Measurements from ENCODE around the gene KLHL28.

KLHL28 gene

DNA sequence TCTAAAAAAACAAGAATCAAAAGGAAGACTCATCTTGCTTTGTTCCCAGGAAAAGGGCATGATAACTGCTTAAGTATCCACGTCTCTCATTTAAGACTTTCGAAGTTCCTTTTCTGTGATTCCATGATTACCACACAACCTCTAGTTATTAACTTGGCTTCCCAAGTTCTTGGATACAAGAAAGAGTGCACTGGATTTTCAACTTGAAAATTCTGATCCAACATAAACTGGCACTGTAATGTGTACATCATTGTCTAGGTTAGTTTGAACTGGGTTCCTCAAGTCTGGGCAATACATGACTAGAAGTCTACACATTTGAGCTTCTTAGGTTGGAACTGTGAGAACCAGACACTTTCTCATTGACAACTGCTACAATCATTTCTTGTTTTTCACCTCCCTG is 1.6 kb downstream of the KLHL28 start:
- DNase-seq (ENCODE audit: low spot score) = no peak

- DNase-seq (ENCODE audit: low spot score) = no peak
Measured at GRCh38 chr14:44959538-44959937, 2.2 kb downstream of the KLHL28 start.

DNA sequence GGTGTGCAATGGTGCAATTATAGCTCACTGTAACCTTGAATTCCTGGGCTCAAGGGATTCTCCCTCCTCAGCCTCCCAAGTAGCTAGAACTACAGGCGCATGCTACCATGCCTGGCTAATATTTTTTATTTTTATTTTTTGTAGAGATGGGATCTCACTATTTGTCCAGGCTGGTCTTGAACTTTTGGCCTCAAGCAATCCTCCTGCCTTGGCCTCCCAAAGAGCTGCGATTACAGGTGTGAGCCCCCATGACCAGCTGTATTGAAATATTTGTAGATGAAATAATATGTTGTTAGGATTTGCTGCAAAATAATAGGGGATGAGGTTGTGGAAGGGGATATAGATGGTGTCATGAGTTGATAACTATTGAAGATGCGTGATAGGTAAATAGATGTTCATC is 4.9 kb downstream of the KLHL28 start:
- no peak for DNase-seq (ENCODE audit: low spot score)

DNA sequence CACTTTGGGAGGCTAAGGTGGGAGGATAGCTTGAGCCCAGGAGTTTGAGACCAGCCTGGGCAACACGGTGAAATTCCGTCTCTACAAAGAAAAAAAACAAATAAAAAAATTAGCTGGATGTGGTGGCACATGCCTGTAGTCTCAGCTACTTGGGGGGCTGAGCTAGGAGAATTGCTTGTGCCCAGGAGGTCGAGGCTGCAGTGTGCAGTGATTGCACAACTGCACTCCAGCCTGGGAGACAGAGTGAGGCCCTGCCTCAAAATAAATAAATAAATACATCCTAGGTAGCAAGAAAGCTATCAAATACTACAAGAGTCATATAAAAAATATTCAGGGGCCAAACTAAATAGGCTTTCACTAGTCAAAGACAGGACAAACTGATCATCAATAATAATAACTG is 6.2 kb downstream of the KLHL28 start:
- no peak for DNase-seq (ENCODE audit: low spot score)

GRCh38 chr14:44954750-44955149 is 7.0 kb downstream of the KLHL28 start:
- no peak for DNase-seq (ENCODE audit: low spot score)

DNA sequence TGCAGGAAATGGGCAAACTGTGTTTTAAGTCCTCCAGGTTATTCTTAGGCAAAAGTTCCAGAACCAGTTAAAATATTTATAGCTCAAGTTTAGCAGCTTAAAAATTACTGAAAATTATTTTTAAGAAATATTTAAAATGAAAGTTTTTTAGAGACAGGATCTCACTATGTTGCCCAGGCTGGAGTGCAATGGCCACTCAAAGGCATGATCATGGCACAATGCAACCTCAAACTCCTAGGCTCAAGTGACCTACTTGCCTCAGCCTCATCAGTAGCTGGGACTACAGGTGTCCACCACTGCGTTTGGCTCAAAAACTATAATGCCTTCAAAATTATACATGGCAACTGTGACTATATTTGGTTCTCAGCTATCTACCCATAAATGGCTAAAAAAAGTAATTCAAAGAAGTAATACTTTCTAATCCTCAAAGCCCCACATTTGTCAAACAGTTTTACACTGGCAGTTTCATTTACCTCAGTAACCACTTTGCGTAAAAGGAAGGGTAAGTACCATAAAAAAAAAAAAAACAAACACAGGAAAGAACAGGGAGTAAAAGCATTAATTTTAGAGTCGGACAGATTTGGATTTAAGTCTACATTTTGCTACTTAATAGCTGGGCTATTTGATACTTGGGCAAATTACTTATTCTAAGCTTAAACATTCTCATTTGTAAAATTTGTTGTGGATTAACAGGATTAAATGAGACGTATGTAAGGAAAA is 9.2 kb downstream of the KLHL28 start:
- DNase-seq (ENCODE audit: low spot score) = no peak

DNA sequence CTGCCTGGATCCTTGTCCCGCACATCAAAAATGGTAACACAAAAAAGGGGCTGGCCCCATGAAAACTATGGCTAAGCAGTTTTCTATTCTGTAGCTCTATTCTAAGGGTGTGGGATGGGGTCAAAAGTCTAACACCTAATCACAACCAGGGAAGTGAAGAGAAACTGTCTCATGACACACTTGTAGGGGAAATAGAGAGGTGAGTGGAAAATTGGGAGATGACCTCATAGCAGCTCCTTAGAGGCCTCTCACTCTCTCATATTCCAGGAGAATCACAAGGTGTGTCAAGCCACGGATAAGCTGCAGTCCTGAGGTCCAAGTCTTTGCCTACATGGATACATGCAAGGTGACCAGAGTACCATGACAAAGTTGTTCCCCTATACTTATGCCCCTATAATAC is 10.7 kb downstream of the KLHL28 start:
- DNase-seq (ENCODE audit: low spot score) = no peak

GRCh38 chr14:44945264-44945663 is 16.5 kb downstream of the KLHL28 start:
- no peak for DNase-seq (ENCODE audit: low spot score)

DNA sequence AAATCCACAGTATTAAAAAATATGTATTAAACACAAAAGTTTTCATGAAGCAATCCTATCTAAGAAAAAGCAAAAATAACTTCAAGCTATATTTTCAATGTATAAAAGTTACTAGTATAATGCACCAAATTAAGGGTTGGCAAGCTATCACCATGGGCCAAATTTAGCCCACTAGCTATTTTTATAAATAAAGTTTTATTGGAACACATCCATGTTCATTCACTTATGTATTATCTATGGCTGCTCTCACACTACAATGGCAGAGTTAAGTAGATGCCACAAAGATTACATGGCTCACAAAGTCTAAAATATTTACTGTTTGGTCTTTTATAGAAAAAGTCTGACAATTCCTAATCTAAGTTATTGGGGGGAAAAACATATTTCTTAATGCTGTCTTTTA is 17.6 kb downstream of the KLHL28 start:
- no peak for DNase-seq (ENCODE audit: low spot score)

DNA sequence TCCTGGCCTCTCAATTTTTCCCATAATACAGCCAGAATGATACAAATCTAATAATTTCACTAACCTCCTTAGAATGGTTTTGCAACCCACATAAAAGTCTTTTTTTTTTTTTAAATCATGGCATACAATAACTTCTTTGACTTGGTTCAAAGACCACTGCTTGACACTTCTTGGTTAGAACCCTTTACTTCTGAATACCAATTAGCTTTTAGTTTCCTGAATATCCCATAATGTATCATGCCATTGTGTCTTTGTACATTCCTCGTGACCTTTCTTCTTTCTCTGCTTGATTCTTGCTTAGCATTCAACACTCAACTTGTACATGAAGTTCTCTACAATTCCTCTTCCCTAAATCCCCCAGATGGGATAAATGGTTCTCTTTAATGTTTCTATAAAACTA is 19.3 kb downstream of the KLHL28 start:
- no peak for DNase-seq (ENCODE audit: low spot score)

GRCh38 chr14:44941591-44941990 is 20.2 kb downstream of the KLHL28 start:
- DNase-seq (ENCODE audit: low spot score) = no peak

DNA sequence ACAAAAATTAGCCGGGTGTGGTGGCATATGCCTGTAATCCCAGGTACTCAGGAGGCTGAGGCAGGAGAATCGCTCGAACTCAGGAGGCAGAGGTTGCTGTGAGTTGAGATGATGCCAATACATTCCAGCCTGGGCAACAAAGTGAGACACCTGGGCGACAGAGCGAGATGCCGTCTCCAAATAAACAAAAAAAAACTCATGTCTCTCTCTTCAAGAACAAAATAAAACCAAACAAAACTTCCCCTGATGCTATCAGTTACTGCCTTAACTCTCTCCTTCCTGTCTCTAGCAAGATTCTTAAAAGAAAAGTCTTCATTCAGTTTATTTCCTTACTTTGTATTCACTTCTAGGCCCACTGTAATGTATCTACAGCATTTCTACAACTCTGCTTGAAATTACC is 20.8 kb downstream of the KLHL28 start:
- no peak for DNase-seq (ENCODE audit: low spot score)

DNA sequence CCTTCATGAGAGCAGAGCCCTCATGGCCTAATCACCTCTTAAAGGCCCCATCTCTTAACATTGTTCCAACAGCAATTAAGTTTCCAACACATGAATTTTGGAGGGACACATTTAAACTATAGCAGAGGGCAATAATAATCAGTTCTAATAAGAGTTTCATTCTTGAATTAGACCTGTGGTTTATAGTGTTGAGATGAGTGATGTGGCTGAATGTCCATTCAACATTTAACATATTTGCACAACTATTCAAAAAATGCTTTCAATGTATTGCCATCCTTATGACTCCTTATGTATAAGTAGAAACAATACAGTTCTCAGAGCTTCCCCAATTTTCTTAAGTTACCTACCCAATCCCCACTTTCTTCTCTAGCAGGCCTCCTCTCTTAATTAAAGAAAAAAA is 21.5 kb downstream of the KLHL28 start:
- no peak for DNase-seq (ENCODE audit: low spot score)

DNA sequence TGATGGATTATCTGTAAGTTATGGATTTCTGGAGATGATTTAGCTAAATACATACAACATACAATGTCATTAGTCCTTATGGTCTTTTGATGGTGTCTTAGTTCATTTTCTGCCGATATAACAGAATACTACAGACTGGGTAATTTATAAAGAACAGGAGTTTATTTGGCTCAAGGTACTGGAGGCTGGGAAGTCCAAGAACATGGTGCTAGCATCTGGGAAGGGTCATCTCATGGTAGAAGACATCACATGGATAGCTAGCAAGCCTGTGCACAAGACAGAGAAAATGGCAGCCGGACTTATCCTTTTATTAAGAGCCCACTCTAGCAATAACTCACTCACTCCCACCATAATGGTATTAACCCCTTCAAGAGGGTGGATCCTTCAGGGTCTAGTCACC is 24.2 kb downstream of the KLHL28 start:
- DNase-seq (ENCODE audit: low spot score) = no peak

GRCh38 chr14:44935155-44935554 is 26.6 kb downstream of the KLHL28 start:
- no peak for DNase-seq (ENCODE audit: low spot score)

GRCh38 chr14:44928793-44929192 is 33.0 kb downstream of the KLHL28 start:
- DNase-seq (ENCODE audit: low spot score) = no peak

DNA sequence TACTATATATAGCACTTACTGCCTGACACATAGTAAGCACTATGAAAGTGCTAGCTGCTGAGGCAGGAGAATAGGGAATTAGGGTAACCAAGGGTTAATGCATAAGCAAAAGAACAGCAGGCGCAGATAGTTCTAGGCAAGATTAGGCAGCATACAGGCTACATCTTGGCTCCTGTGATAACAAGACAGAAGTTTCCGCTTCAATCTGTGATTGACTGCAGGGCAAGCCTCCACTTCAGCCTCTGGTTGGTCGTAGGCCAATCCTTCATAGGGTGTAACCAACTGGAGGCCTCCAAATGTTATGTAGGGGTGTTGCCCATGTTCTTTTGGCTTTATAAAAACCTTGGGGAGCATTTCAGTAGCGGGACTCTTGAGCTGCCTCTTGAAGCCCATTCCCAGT is 46.9 kb downstream of the KLHL28 start:
- no peak for DNase-seq (ENCODE audit: low spot score)

GRCh38 chr14:44912041-44912869 is 49.5 kb downstream of the KLHL28 start:
- no peak for DNase-seq (ENCODE audit: low spot score)

DNA sequence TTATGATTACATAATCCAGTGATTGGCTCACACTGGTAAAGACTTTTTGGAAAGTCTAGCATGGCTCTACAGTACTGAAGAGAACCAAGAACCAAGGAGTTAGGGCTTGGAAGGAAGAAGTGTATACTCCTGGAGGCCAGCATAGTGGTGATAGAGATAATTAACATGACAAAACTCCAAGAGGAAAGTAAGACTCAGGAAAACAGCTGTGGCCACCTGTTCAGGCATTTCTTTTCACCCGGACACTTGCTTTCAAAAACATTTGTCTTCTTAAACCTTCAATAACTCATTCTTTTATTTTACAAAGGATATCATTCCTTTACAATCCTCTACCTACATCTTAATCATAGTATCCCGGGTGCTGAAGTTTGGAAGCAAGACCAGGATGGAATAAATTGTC is 50.9 kb downstream of the KLHL28 start:
- no peak for DNase-seq (ENCODE audit: low spot score)

DNA sequence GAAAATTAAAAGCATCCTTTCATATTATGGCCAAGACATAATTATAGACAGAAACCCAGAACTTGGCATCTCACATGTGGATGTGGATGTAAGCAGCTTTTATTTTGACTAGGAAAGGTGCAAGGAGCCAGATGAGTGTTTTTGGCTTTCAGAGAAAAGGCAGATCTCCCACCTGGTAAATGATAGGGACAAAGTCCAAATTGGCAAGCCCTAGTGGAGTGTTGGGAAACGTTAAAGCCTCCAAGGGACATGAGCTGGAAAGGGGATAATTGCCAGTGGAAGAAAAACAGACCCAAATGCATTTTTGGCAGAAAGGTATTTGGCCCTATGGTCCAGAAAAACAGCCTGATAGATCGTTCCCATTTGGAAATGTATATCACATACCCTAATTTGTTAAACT is 60.1 kb downstream of the KLHL28 start:
- DNase-seq (ENCODE audit: low spot score) = no peak

DNA sequence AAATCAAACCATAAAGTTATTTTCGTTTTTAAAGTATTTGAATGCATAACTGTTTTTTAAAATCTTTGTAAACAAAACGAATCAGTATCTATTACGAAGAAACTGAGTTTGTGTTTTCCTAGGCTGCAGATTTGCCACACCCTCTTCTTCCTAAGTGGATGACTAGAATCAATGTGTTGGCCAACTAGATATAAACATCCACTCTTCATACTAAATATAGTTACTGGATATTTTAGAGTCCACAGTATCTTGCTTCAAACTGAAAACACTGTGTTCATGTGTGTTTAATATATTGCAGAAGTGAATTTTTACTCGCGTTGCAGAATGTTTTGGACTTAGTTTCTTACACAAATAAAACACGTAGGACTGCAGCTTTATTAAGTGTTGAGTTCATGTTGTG is 63.2 kb downstream of the KLHL28 start:
- peak; percentile 15 for DNase-seq (ENCODE audit: low spot score)

DNA sequence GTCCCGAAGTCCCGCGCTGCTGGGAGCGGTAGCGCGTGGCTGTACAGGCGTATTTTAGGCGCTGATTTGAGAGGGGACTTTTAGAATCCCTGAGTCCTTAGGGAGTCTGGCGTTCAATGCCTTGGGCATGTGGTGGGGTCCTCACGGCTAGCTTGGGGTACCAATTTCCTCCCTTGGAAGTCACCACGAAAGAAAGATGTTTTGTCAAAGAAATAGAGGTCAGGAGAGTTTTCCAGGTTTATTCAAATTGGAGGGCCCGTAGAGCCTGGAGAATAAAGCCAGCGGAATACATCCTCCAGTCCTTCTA is 63.9 kb downstream of the KLHL28 start:
- no peak for DNase-seq (ENCODE audit: low spot score)

- DNase-seq (ENCODE audit: low spot score) = peak; percentile 96
Measured at GRCh38 chr14:44897041-44897844, 64.5 kb downstream of the KLHL28 start.
